Testis (tissue), 3 donors: Measurements from ENCODE around the gene CALCB. TPM values are rescaled to one million over a fixed set of nuclear protein-coding genes. Genes with fewer than 3 reads are reported as not detected.
"Not testable (repeated sequence)": the region's sequence is repeated elsewhere in the genome, so short reads cannot be mapped to it uniquely, and the experiment has no call there.

Source experiments
- DNase-seq: peaks from one replicate; pipeline ENCODE4 v3.0.0-alpha.2; 2019
- H3K27ac ChIP-seq, 2 donors: fragments of 200-600 bp; sonication (generic); one replicate each; pipeline ENCODE4 v1.5.1; 2019
- H3K27me3 ChIP-seq: fragments of 200-600 bp; sonication (generic); one replicate; pipeline ENCODE4 v1.5.1; 2019
- H3K36me3 ChIP-seq: fragments of 200-600 bp; sonication (generic); one replicate; pipeline ENCODE4 v1.5.1; 2017; ENCODE audit warnings: low read depth; ENCODE audit errors: missing control alignments
- H3K4me1 ChIP-seq: fragments of 200-600 bp; sonication (generic); one replicate; pipeline ENCODE4 v1.5.1; 2019
- H3K4me3 ChIP-seq, 2 donors: fragments of 200-600 bp; sonication (generic); one replicate each; pipeline ENCODE4 v1.5.1; 2017 to 2019
- H3K9me3 ChIP-seq: fragments of 200-600 bp; sonication (generic); one replicate; pipeline ENCODE4 v1.5.1; 2017
- POLR2A ChIP-seq: fragments of 450-650 bp; IDR thresholded peaks from one replicate; pipeline ENCODE4 v1.6.1; 2017; ENCODE audit warnings: antibody characterized with exemption, mild to moderate bottlenecking, moderate library complexity
- WGBS, 2 donors: methylation state at CpG; one replicate each; pipeline ENCODE4 v1.1.5; 2018; 5-methylcytosine and 5-hydroxymethylcytosine counted together
- intact Hi-C: fragments of 100-400 bp; cut with DNase I; formaldehyde crosslinking; loops from one replicate; pipeline ENCODE4 v1.15.1; 2023; ENCODE audit warnings: low total_unique reads
- polyA plus RNA-seq: library from polyadenylated mRNA; stranded (reverse); fragments of 350-450 nt; fragmentation: Illumina TruSeq; extraction: RNeasy Lipid Tissue Mini Kit (QIAGEN cat#74804); gene quantifications from one replicate; pipeline ENCODE4 v1.2.3, GENCODE V29; 2014; ENCODE audit warnings: low read depth, low replicate concordance; ENCODE audit not compliant: insufficient read depth
- total RNA-seq, 2 donors: library from RNA; depleted of rRNA; stranded (reverse); fragments of >200 nt; gene quantifications; one replicate each; pipeline ENCODE4 v1.2.3, GENCODE V29; 2016
- TF ChIP-seq, protein P1 (sequence below), 3 experiments: fragments of 450-650 bp in 2 of 3; fragments of 200-600 bp in 1 of 3; sonication (generic) in 1 of 3; IDR thresholded peaks; one replicate each; pipeline ENCODE4 v1.5.1; 2016 to 2019; ENCODE audit warnings: antibody characterized with exemption in 3 of 3, mild to moderate bottlenecking in 2 of 3, moderate library complexity in 1 of 3

CALCB gene
- total and polyA plus RNA-seq, 3 donors from 2014 or later, result 0.50 to 1.7 (median 1.2) TPM

DNA sequence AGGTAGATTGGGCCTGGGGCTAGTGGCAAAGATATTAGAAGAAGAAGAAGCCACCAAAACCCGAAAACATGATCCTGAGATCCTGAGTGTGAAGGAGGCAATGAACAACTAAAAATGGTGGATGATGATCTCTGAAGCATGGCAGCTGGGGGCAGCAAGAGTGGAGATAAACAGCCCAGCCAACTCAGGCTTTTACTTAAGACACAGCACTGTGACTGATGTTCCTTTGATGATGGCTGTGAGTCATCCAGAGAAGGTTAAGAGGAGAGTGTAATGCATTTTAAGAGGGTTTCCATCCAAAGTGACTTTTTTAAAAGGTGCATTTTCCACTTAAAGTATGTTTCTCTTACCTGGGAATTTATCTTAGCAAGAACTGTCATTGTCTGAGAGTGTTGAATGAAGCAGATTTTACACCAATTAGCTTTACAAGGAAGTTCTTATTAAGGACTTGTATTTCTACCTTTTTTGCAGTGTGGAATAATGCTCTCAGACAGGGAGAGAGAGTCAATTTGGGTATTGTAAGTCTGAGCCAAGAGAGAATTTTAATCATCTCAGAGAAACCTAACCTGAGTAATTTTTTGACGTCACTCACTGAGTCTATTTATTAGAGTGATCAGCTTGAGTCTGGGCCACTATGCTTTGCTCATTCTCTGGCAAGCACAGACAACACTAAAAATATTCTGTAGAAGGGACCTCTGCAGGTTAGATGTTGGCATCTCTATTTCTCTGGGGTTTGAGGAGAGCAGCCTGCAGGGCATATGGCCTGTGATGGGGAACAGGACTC lies 14.1 kb upstream of the CALCB start:
- Histone ChIP-seq H3K27ac (no peak overlapping the region), H3K4me3 (no peak overlapping the region), H3K27me3 (no peaks in the 10 kb centered on the region), H3K9me3 (no peaks in the 10 kb centered on the region), H3K4me1 (no peaks in the 10 kb centered on the region), H3K36me3 (no peaks in the 10 kb centered on the region)
- TF ChIP-seq, protein P1, sequence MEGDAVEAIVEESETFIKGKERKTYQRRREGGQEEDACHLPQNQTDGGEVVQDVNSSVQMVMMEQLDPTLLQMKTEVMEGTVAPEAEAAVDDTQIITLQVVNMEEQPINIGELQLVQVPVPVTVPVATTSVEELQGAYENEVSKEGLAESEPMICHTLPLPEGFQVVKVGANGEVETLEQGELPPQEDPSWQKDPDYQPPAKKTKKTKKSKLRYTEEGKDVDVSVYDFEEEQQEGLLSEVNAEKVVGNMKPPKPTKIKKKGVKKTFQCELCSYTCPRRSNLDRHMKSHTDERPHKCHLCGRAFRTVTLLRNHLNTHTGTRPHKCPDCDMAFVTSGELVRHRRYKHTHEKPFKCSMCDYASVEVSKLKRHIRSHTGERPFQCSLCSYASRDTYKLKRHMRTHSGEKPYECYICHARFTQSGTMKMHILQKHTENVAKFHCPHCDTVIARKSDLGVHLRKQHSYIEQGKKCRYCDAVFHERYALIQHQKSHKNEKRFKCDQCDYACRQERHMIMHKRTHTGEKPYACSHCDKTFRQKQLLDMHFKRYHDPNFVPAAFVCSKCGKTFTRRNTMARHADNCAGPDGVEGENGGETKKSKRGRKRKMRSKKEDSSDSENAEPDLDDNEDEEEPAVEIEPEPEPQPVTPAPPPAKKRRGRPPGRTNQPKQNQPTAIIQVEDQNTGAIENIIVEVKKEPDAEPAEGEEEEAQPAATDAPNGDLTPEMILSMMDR (IDR thresholded peaks at IDR 0.05), result no peak
- TF ChIP-seq POLR2A, result no peak
- WGBS, 2 donors, result 95% methylated on average over 2 of the region's 2 CpGs
- intact Hi-C loops, result no loop called here
- DNase-seq, result no peak

DNA sequence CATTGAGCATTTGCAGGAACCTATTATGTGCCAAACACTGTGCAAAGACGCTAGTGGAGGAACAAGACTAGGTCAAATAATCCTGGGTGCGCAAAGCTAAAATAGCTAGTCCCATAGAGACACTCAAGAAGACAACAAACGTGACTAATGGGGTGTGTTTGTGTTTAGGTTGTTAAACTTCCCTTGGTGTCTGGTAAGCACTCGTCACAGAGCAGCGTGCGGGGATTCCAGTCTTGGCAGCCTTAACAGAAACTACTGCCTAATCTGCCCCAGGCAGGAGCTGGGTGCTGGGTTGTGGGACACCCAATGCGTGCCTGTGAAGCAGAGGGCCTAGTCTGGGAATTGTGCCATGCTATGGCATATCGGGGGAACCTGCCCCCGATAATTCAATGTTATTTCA lies 10.8 kb upstream of the CALCB start:
- intact Hi-C loops, result no loop called here
- WGBS, 2 donors, result 82 to 83% methylated on average over 9 of the region's 9 CpGs

DNA sequence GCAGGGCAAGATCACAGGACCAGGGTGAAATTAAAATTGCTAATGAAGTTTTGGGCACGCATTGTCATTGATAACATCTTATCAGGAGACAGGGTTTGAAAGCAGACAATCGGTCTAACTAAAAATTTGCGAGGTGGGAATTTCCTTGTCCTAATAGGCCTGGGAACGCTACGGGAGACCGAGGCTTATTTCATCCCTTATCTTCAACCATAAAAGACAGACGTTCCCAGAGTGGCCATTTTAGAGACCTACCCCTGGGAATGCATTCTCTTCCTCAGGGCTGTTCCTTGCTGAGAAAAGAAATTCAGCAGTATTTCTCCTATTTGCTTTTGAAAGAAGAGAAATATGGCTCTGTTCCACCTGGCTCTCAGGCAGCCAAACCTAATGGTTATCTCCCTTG lies 3.6 kb upstream of the CALCB start:
- H3K4me3 ChIP-seq, H3K36me3 ChIP-seq, intact Hi-C loops, DNase-seq, H3K4me1 ChIP-seq, H3K27me3 ChIP-seq, H3K27ac ChIP-seq, H3K9me3 ChIP-seq: not testable (repeated sequence)
- WGBS, 2 donors, result 72 to 77% methylated on average over 7 of the region's 7 CpGs

More for the DNA sequence above, 10.8 kb upstream of the CALCB start:
- Histone ChIP-seq H3K4me3 (no peak overlapping the region), H3K36me3 (no peaks in the 10 kb centered on the region), H3K4me1 (no peaks in the 10 kb centered on the region), H3K27ac (no peak overlapping the region), H3K9me3 (no peaks in the 10 kb centered on the region), H3K27me3 (no peaks in the 10 kb centered on the region)
- no peak for TF ChIP-seq POLR2A
- TF ChIP-seq, protein P1 (IDR thresholded peaks at IDR 0.05), result no peak
- DNase-seq, result no peak

DNA sequence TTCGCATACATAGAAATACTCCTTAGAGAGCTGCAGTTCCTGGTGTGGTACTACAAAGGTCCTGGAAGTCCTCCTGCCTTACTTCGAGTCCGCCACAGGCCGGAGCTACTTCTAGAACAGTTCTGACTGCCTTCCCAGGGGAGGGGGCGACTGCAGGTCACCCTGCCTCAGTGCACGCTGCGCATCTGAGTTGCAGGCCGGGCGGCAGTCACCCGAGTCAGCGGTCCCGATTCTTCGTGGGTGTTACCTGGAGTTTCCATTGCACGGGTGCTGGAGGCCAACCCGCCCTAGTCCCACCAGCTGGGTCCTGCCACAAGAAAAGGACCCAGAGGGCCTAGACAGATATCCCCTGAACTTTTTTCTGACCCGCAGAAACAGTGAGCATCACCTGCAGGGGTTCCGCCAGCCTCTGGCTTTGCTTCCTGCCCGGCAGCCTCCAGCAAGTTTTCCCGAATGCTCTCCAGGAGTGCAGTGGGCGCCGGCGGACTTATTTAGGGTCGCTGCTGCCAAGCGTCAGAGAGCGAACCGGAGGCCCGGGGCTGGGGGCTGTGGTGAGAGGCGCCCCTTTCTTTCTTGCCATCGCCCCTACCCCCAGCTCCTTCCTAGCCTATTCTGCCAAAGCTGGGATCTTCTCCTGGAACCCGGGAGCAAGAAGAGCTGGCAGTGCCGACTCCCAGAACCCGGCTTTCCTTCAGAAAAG lies 1.7 kb upstream of the CALCB start:
- Histone ChIP-seq H3K36me3 (no peaks in the 10 kb centered on the region), H3K4me3 (no peak overlapping the region), H3K27ac (no peak overlapping the region), H3K9me3 (no peaks in the 10 kb centered on the region), H3K27me3 (no peaks in the 10 kb centered on the region), H3K4me1 (peaks cover 3% of the 10 kb centered on the region)
- TF ChIP-seq POLR2A, result no peak
- TF ChIP-seq, protein P1 (IDR thresholded peaks at IDR 0.05), result no peak
- no peak for DNase-seq
- WGBS, 2 donors, result 60 to 73% methylated on average over 20 to 32 of the region's 32 CpGs
- intact Hi-C loops, result no loop called here

DNA sequence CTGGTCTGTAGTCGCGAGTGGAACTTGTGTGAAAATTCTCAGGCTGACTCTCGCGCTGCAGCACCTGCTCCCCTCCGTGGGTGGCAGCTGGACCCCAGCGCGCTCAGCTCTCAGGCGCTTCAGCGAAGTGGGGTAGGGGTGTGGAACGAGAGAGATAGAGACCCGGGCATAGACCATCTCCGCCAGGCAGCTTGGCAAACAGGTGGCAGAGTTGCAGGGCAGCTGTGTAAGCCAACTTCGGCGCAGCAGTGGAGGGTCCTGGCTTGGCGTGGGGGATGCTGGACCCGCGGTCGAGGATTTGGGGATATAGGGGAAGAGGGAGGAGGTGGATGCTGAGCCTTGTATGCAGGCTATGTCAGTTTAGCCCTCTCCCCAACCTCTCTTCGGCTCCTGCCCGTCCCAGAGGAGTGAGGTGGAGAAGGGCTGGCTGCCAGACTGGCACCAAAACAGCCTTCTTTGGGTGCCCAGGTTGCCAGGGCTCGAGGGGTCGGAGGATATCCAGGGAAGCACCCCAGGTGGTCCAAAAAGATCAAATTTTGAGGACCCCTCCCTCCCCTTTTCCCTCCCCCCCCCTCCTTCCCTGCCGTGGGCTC lies 746 bp upstream of the CALCB start:
- Histone ChIP-seq H3K4me1 (peaks cover 3% of the 10 kb centered on the region), H3K9me3 (no peaks in the 10 kb centered on the region), H3K36me3 (no peaks in the 10 kb centered on the region), H3K4me3 (no peak overlapping the region), H3K27ac (no peak overlapping the region), H3K27me3 (no peaks in the 10 kb centered on the region)
- intact Hi-C loops, result no loop called here
- no peak for TF ChIP-seq POLR2A
- TF ChIP-seq, protein P1 (IDR thresholded peaks at IDR 0.05), result no peak
- no peak for DNase-seq
- 58 to 60% methylated on average over 17 to 23 of the region's 23 CpGs for WGBS, 2 donors
